T-cell (primary cell): Measurements from ENCODE around the gene TYW3. TPM values are rescaled to one million over a fixed set of nuclear protein-coding genes. Genes with fewer than 3 reads are reported as not detected.

Source experiments
- ATAC-seq, 4 experiments: fragments of 200-7000 bp in 3 of 4; fragments of 150-1000 bp in 1 of 4; cut with Tn5 transposase; replicated peaks in 1 of 4; 1 replicate in 3 of 4; 2 replicates in 1 of 4; pipeline ENCODE4 v1.10.0; 2021; ENCODE audit warnings: moderate library complexity in 3 of 4, mild to moderate bottlenecking in 2 of 4, moderate number of reproducible peaks in 1 of 4
- CTCF ChIA-PET, 2 donors: fragments of 300-600 bp; sonication (Branson Sonifier 250); formaldehyde crosslinking; loops; one replicate each; lab custom pipeline; 2022; ENCODE audit warnings: antibody characterized with exemption in 2 of 2; lab: Charles Lee
- POLR2A ChIA-PET, 2 donors: fragments of 300-600 bp; sonication (Branson Sonifier 250); formaldehyde crosslinking; loops; one replicate each; lab custom pipeline; 2022; ENCODE audit warnings: antibody characterized with exemption in 2 of 2; lab: Charles Lee
- DNase-seq, 35 experiments: peaks; one replicate each; pipeline versions ENCODE4 v3.0.0 to v3.0.0-alpha.2; 2013 to 2023
- H3K27ac ChIP-seq: one replicate; pipeline ENCODE4 v1.5.1; 2013; ENCODE audit warnings: low read length
- H3K27me3 ChIP-seq, 2 experiments: replicated peaks in 1 of 2; 1 replicate in 1 of 2; 2 replicates in 1 of 2; pipeline versions ENCODE4 v1.6.1 to v1.7.0; 2013; ENCODE audit warnings: low read length in 1 of 2, mixed read lengths in 1 of 2; ENCODE audit not compliant: control insufficient read depth in 2 of 2, insufficient read depth in 2 of 2; ENCODE audit errors: extremely low read depth in 1 of 2
- H3K36me3 ChIP-seq, 2 donors: 1 replicate in 1 of 2; 2 replicates in 1 of 2; pipeline versions ENCODE4 v1.6.1 to v1.7.0; 2013; ENCODE audit warnings: low read length in 1 of 2; ENCODE audit not compliant: control insufficient read depth in 2 of 2, insufficient read depth in 1 of 2; ENCODE audit errors: extremely low read depth in 1 of 2
- H3K4me1 ChIP-seq, 2 experiments: 1 replicate in 1 of 2; 2 replicates in 1 of 2; pipeline versions ENCODE4 v1.6.1 to v1.7.0; 2013; ENCODE audit warnings: low read length in 2 of 2, mixed read lengths in 1 of 2; ENCODE audit not compliant: insufficient read depth in 2 of 2, control insufficient read depth in 1 of 2; ENCODE audit errors: extremely low read depth in 1 of 2
- H3K4me3 ChIP-seq, 2 donors: 1 replicate in 1 of 2; 2 replicates in 1 of 2; pipeline versions ENCODE4 v1.5.1 to v1.7.0; 2013; ENCODE audit warnings: mild to moderate bottlenecking in 2 of 2, low read length in 1 of 2, moderate library complexity in 1 of 2; ENCODE audit not compliant: control insufficient read depth in 1 of 2; ENCODE audit errors: extremely low read depth in 1 of 2
- H3K9me3 ChIP-seq: 2 replicates; pipeline ENCODE4 v1.7.0; 2013
- H3K27ac Mint-ChIP-seq, 2 donors: one replicate each; pipeline ENCODE4 v1.8.0; 2020 to 2021; ENCODE audit warnings: mild to moderate bottlenecking in 2 of 2, mixed read lengths in 2 of 2
- H3K27me3 Mint-ChIP-seq, 2 donors: one replicate each; pipeline ENCODE4 v1.8.0; 2021 to 2022; ENCODE audit warnings: mixed read lengths in 2 of 2
- H3K36me3 Mint-ChIP-seq: one replicate; pipeline ENCODE4 v1.8.0; 2021; ENCODE audit warnings: mixed read lengths
- H3K4me1 Mint-ChIP-seq, 3 donors: one replicate each; pipeline ENCODE4 v1.8.0; 2020 to 2022; ENCODE audit warnings: mixed read lengths in 3 of 3, mild to moderate bottlenecking in 1 of 3
- H3K4me3 Mint-ChIP-seq, 3 donors: one replicate each; pipeline ENCODE4 v1.8.0; 2020 to 2022; ENCODE audit warnings: mild to moderate bottlenecking in 3 of 3, mixed read lengths in 3 of 3, moderate library complexity in 3 of 3
- H3K9me3 Mint-ChIP-seq, 3 donors: one replicate each; pipeline ENCODE4 v1.8.0; 2020 to 2022; ENCODE audit warnings: mixed read lengths in 3 of 3
- WGBS: methylation state at CpG from one replicate; pipeline ENCODE4 v1.1.5; 2013; ENCODE audit warnings: missing lambda C conversion rate; ENCODE audit not compliant: insufficient coverage; 5-methylcytosine and 5-hydroxymethylcytosine counted together
- total RNA-seq, 35 experiments: library from RNA in 6 of 35; stranded (reverse) in 6 of 35; fragments of 120-200 nt in 1 of 35; gene quantifications; one replicate each; pipeline versions ENCODE4 v1.2.1 to v1.2.4 and lab custom pipeline; 2013 to 2026

TYW3 gene
- total RNA-seq, 5 donors from 2014 or later (not counting 1 experiment from before 2014, with no cell fraction given), result 12.7 to 16.1 (median 13.7) TPM

DNA sequence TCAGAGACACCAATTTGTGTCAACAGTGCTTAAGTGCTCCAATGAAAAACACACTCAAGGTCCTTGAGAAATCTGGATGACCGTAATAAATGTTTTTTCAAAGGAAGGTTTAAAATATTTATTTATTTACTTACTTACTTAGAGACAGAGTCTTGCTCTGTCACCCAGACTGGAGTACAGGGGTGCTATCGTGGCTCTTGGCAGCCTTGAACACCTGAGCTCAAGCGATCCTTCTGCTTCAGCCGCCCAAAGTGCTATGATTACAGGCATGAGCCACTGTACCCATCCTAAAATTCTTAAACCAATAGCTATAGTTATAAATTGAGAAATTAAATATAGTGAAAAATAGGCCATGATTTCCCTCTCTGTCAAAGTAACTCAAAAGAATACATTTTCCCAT, 42.0 kb upstream of the TYW3 start:
- no peak overlapping the region for H3K27ac ChIP-seq
- CTCF ChIA-PET, result no interaction called here
- no peaks in the 10 kb centered on the region for H3K4me1 ChIP-seq
- no peaks in the 10 kb centered on the region for H3K9me3 ChIP-seq
- H3K9me3 Mint-ChIP-seq, result no peaks in the 10 kb centered on the region
- DNase-seq, result no peak
- H3K4me1 Mint-ChIP-seq, result no peaks in the 10 kb centered on the region
- H3K36me3 Mint-ChIP-seq, result no peaks in the 10 kb centered on the region
- H3K27me3 Mint-ChIP-seq, result no peaks in the 10 kb centered on the region
- H3K27me3 ChIP-seq, result no peaks in the 10 kb centered on the region
- H3K4me3 ChIP-seq, result no peak overlapping the region
- no peak for ATAC-seq
- WGBS, result no CpG with 5 or more reads among the region's 4 CpGs
- H3K4me3 Mint-ChIP-seq, result no peak overlapping the region
- no peak overlapping the region for H3K27ac Mint-ChIP-seq
- POLR2A ChIA-PET, result no interaction called here
- H3K36me3 ChIP-seq, result no peaks in the 10 kb centered on the region

GRCh38 chr1:74693473-74693872, 39.5 kb upstream of the TYW3 start:
- no peak for ATAC-seq
- Mint-ChIP-seq H3K27me3 (no peaks in the 10 kb centered on the region), H3K4me1 (no peaks in the 10 kb centered on the region), H3K27ac (no peak overlapping the region), H3K4me3 (no peak overlapping the region), H3K9me3 (no peaks in the 10 kb centered on the region), H3K36me3 (no peaks in the 10 kb centered on the region)
- Histone ChIP-seq H3K9me3 (no peaks in the 10 kb centered on the region), H3K4me3 (no peak overlapping the region), H3K36me3 (no peaks in the 10 kb centered on the region), H3K27me3 (no peaks in the 10 kb centered on the region), H3K4me1 (no peaks in the 10 kb centered on the region), H3K27ac (no peak overlapping the region)
- no peak for DNase-seq
- ChIA-PET CTCF (interaction anchor here in 1 of 2 donors (0.6 kb wide), 1 partner anchor 1769 kb away, joined by 3 read pairs; no protein-coding TSS in a partner anchor), POLR2A (no interaction called here)
- 90% methylated on average over 2 of the region's 2 CpGs for WGBS

DNA sequence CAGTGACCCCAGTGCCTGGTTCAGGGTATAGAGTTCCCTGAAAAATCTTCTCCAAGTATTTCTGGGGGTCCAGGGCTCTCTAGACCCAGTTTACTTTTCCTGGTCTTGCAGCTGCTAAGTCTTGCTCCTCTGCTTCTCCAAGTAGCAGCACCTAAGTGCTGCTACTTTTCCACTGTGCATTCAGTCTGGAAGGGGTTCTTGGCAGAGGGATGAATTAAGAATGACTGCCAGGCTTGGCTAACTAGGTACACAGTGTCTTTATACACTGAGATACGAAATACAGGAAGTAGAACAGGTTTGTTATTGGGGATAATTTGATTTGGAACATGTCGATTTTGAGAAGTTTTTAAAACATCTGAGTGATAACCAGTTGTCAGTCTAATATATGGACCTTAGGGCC, 35.1 kb upstream of the TYW3 start:
- 81% methylated on average over 2 of the region's 2 CpGs for WGBS
- H3K36me3 ChIP-seq, result peaks cover 0 to 3% of the 10 kb centered on the region in 2 donors
- H3K27ac Mint-ChIP-seq, result no peak overlapping the region

GRCh38 chr1:74699331-74699730, 33.6 kb upstream of the TYW3 start:
- H3K4me1 ChIP-seq, result no peaks in the 10 kb centered on the region
- ChIA-PET POLR2A (no interaction called here), CTCF (no interaction called here)
- no peak for ATAC-seq
- H3K9me3 ChIP-seq, result no peaks in the 10 kb centered on the region
- H3K27me3 ChIP-seq, result no peaks in the 10 kb centered on the region
- Mint-ChIP-seq H3K9me3 (no peaks in the 10 kb centered on the region), H3K36me3 (peaks cover 27% of the 10 kb centered on the region), H3K4me1 (no peaks in the 10 kb centered on the region), H3K4me3 (no peak overlapping the region), H3K27me3 (no peaks in the 10 kb centered on the region), H3K27ac (no peak overlapping the region)
- no peak for DNase-seq
- H3K36me3 ChIP-seq, result peaks cover 0 to 3% of the 10 kb centered on the region in 2 donors
- no peak overlapping the region for H3K27ac ChIP-seq
- H3K4me3 ChIP-seq, result no peak overlapping the region

More for the DNA sequence above, 35.1 kb upstream of the TYW3 start:
- H3K27me3 ChIP-seq, result no peaks in the 10 kb centered on the region
- POLR2A ChIA-PET, result no interaction called here
- Mint-ChIP-seq H3K4me3 (no peak overlapping the region), H3K9me3 (no peaks in the 10 kb centered on the region), H3K27me3 (no peaks in the 10 kb centered on the region), H3K36me3 (peaks cover 12% of the 10 kb centered on the region), H3K4me1 (no peaks in the 10 kb centered on the region)
- DNase-seq (no peak), ATAC-seq (no peak)
- no peak overlapping the region for H3K27ac ChIP-seq
- no peaks in the 10 kb centered on the region for H3K9me3 ChIP-seq
- H3K4me3 ChIP-seq, result no peak overlapping the region
- CTCF ChIA-PET, result no interaction called here
- no peaks in the 10 kb centered on the region for H3K4me1 ChIP-seq

DNA sequence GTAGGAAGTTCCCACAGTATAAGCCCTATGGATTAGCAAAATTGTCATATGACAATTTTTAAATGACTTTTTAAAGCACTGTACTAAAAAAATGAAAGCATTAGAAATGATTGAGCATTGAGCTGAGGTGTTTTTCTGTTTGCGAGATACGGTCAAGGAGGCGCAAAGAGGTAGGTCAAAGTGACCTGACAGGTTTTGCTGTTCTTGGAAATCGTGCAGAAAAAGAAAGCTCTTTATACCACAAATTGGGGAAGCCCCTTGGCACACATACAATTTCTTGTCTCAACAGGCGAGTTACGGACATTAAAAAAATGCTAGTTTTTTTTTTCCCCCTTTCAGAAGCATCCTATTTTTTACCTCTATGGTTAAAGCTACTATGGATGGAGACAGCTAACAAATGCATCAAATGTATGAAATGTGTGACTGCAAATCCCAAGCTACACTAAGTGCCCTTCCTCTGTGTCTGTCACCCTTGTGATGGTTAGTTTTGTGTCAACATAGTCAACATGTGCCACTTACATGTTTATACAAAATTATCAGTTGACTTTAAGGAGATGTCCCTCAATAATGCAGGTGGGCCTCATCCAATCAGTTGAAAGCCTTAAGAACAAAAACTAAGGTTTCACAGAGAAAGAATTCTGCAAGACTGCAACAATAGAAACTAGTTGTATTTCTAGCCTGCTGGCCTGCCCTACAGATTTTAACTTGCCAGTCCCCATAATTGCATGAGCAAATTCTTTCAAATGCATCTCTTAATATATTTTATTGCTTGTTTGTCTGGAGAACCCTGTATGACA, 29.4 kb upstream of the TYW3 start:
- no CpG with 5 or more reads among the region's 6 CpGs for WGBS
- H3K36me3 Mint-ChIP-seq, result peaks cover 56% of the 10 kb centered on the region

GRCh38 chr1:74712881-74713280, 20.1 kb upstream of the TYW3 start:
- Histone ChIP-seq H3K27me3 (no peaks in the 10 kb centered on the region), H3K36me3 (peaks cover 0 to 35% of the 10 kb centered on the region in 2 donors), H3K4me1 (no peaks in the 10 kb centered on the region), H3K27ac (no peak overlapping the region), H3K9me3 (no peaks in the 10 kb centered on the region), H3K4me3 (no peak overlapping the region)
- Mint-ChIP-seq H3K27ac (no peak overlapping the region), H3K4me1 (no peaks in the 10 kb centered on the region), H3K27me3 (no peaks in the 10 kb centered on the region), H3K9me3 (no peaks in the 10 kb centered on the region), H3K4me3 (no peak overlapping the region), H3K36me3 (peaks cover 44% of the 10 kb centered on the region)
- DNase-seq (no peak), ATAC-seq (no peak)
- ChIA-PET POLR2A (no interaction called here), CTCF (interaction anchor here in 1 of 2 donors (0.7 kb wide), 1 partner anchor 23 kb away, joined by 3 read pairs; no protein-coding TSS in a partner anchor)
- WGBS, result no CpG with 5 or more reads among the region's 1 CpG

More for the DNA sequence above, 29.4 kb upstream of the TYW3 start:
- Mint-ChIP-seq H3K27ac (no peak overlapping the region), H3K4me3 (no peak overlapping the region), H3K9me3 (no peaks in the 10 kb centered on the region), H3K4me1 (no peaks in the 10 kb centered on the region), H3K27me3 (no peaks in the 10 kb centered on the region)
- DNase-seq (no peak), ATAC-seq (no peak)
- peaks cover 0 to 10% of the 10 kb centered on the region in 2 donors for H3K36me3 ChIP-seq
- H3K27me3 ChIP-seq, result no peaks in the 10 kb centered on the region
- no peaks in the 10 kb centered on the region for H3K4me1 ChIP-seq
- POLR2A ChIA-PET, result no interaction called here
- H3K4me3 ChIP-seq, result no peak overlapping the region
- H3K9me3 ChIP-seq, result no peaks in the 10 kb centered on the region
- no peak overlapping the region for H3K27ac ChIP-seq
- CTCF ChIA-PET, result interaction anchor here in 1 of 2 donors (0.8 kb wide), 1 partner anchor 14 kb away, joined by 3 read pairs; no protein-coding TSS in a partner anchor
